NB4 (cell line): Measurements from ENCODE around the gene KIF13A.

ENCODE experiments used
- DNase-seq: peaks from one replicate; pipeline ENCODE4 v3.0.0; 2010; ENCODE audit warnings: low read depth
- H3K4me3 ChIP-seq: one replicate; pipeline ENCODE4 v1.5.1; 2011; ENCODE audit warnings: mild to moderate bottlenecking, low read depth, low read length, moderate library complexity
- MYC ChIP-seq: IDR thresholded peaks from 2 replicates; pipeline ENCODE4 v1.6.1; 2011; ENCODE audit warnings: low read depth, low read length
- POLR2A ChIP-seq: IDR thresholded peaks from 2 replicates; pipeline ENCODE4 v1.6.1; 2011; ENCODE audit warnings: mild to moderate bottlenecking; ENCODE audit not compliant: insufficient read length; ENCODE audit errors: extremely low read depth
- TF ChIP-seq, protein P1 (sequence below): IDR thresholded peaks from 2 replicates; pipeline ENCODE4 v1.6.1; 2011; ENCODE audit warnings: low read depth, low read length
- TF ChIP-seq, protein P2 (sequence below): IDR thresholded peaks from one replicate; pipeline ENCODE4 v1.5.1; 2012; ENCODE audit warnings: low read depth, low read length

KIF13A gene

DNA sequence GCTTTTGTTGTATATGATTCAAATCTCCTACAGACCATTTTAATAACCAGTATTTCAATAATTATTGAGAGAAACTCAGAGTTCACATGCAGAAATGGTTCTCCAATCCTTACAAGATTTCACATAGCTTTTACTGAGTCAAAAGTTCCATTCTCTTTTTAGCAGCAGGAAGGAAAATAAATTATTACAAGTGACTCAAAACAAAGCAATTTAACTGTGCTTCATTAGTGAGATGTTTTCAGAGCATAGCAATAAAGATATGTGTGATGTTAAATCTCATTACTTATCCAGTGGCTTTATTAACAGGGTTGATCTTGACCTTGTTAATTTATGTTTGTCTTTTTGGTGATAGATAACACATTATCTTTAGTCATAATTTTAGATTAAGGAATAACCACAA, 22.0 kb downstream of the KIF13A start:
- H3K4me3 ChIP-seq, result no peak overlapping the region
- TF ChIP-seq POLR2A, result no peak
- TF ChIP-seq, protein P1, sequence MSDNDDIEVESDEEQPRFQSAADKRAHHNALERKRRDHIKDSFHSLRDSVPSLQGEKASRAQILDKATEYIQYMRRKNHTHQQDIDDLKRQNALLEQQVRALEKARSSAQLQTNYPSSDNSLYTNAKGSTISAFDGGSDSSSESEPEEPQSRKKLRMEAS, result no peak
- no peak for TF ChIP-seq MYC
- TF ChIP-seq, protein P2, sequence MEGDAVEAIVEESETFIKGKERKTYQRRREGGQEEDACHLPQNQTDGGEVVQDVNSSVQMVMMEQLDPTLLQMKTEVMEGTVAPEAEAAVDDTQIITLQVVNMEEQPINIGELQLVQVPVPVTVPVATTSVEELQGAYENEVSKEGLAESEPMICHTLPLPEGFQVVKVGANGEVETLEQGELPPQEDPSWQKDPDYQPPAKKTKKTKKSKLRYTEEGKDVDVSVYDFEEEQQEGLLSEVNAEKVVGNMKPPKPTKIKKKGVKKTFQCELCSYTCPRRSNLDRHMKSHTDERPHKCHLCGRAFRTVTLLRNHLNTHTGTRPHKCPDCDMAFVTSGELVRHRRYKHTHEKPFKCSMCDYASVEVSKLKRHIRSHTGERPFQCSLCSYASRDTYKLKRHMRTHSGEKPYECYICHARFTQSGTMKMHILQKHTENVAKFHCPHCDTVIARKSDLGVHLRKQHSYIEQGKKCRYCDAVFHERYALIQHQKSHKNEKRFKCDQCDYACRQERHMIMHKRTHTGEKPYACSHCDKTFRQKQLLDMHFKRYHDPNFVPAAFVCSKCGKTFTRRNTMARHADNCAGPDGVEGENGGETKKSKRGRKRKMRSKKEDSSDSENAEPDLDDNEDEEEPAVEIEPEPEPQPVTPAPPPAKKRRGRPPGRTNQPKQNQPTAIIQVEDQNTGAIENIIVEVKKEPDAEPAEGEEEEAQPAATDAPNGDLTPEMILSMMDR, result no peak
- no peak for DNase-seq

DNA sequence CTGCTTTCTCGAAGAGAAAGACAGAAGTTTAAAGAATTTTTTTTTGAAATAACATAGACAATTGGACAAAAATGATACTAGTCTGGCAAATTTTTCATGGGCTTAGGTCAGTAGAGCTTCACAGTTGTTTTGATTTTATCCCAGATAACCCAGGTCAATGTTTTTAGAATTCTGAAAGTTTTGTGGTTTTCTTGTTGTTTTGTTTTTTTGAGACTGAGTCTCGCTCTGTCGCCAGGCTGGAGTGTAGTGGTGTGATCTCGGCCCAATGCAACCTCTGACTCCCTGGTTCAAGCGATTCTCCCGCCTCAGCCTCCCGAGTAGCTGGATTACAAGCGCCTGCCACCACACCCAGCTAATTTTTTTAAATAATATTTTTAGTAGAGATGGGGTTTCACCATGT, 22.8 kb downstream of the KIF13A start:
- no peak overlapping the region for H3K4me3 ChIP-seq
- no peak for DNase-seq
- TF ChIP-seq POLR2A (no peak), MYC (no peak)
- TF ChIP-seq, protein P2, result no peak
- TF ChIP-seq, protein P1, result no peak

DNA sequence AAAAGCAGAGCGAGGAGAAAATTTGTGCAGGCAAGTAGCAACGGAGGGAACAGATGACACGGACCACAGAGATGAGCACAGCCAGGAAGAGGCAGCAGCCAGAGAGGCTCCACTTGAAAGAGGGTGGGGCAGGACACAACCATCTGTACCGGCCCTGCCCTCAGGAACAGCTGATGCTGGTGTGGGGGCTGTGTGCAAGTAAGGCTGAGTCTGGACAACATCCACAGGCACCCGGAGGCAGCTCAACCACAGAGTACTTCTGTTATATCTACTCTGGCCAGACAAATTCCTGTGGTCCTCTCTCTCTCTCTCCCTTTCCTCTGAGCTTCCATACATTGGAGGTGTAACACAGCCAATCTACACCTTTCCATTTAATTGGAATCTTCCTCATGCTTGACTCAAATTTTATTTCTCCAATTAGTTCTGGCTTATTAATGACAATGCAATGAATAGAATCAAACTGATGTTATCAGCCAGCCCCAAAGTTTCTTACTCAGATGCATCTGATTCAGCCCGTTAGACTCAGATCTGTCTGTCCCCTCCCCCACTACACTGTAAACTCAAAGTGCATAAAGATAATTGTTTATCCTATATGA, 24.9 kb downstream of the KIF13A start:
- no peak overlapping the region for H3K4me3 ChIP-seq
- TF ChIP-seq POLR2A (no peak), MYC (no peak)
- TF ChIP-seq, protein P2, result no peak
- TF ChIP-seq, protein P1, result no peak
- DNase-seq, result peak; percentile 21

DNA sequence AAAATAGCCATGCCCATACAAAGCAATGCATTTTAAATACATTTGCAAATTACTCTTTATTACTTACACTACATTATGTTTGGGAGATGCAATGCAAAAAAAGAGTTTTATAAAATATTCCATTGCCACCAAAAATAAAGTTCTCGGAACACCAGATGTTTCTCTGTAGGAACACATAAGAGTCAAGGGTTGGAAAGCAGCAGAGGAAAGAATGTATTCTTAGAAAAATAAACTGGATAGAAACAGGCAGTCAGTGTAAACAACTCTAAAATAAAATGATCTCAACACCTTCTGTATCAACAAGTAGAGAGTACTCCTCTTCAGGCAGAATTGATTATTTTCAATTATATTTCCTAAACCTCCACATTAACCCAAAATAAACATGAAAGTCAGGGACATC, 28.1 kb downstream of the KIF13A start:
- no peak overlapping the region for H3K4me3 ChIP-seq
- TF ChIP-seq, protein P2, result no peak
- TF ChIP-seq MYC, result no peak
- DNase-seq, result no peak

DNA sequence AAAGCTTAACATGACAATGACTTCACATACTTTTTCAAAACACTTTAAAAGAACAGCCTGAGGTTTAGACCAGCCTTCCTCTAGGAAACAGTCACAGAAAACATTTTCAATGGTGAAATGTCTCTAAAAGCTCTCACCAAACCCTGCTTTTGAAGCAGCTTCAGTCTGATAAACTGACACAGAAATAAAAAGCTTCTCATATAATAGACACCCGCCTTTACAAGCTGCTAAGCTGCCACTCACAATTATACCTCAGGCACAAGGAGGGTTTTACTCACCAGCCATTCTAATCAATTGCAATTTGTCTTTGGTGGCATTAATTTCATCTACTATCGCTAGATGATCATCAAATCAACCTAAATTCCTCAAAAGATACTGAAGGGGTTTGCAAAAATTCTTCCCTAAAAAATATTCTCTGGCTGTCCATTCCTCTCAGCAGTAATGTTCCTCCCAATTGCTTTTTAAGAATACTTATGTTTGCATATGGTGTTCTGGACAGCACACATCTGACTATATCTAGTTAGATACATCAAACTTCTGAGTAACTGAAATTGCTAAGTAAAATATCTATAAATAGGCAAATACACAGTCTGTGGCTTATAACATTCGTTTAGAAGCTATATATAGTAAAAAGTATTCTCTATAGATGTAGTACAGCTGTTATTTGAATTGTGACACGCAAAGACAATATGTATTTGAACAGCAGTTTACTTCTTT, 29.4 kb downstream of the KIF13A start:
- no peak overlapping the region for H3K4me3 ChIP-seq
- TF ChIP-seq, protein P1, result no peak
- TF ChIP-seq POLR2A, result no peak
- TF ChIP-seq, protein P2, result no peak
- TF ChIP-seq MYC, result no peak
- DNase-seq, result no peak
